GM19395 (cell line): ENCODE measurements around the gene PRKAG2.

Source experiments
- ATAC-seq: cut with Tn5 transposase; IDR thresholded peaks from one replicate; pipeline ENCODE4 v1.9.1; 2021; ENCODE audit warnings: mild to moderate bottlenecking, moderate library complexity; ENCODE audit not compliant: unreplicated experiment

Gene PRKAG2

GRCh38 chr7:151665368-151665767 is 211.5 kb downstream of the PRKAG2 start:
- ATAC-seq, result no peak

- no peak for ATAC-seq
These were observed 212.6 kb downstream of the PRKAG2 start for GRCh38 chr7:151664268-151664667.

- ATAC-seq, result no peak
These were observed 213.4 kb downstream of the PRKAG2 start for GRCh38 chr7:151663382-151664100.

- no peak for ATAC-seq
These were observed 214.6 kb downstream of the PRKAG2 start for GRCh38 chr7:151662251-151662826.

GRCh38 chr7:151661587-151661986 is 215.3 kb downstream of the PRKAG2 start:
- no peak for ATAC-seq

GRCh38 chr7:151660141-151660540 is 216.8 kb downstream of the PRKAG2 start:
- ATAC-seq, result no peak

- ATAC-seq, result no peak
These were observed 217.7 kb downstream of the PRKAG2 start for GRCh38 chr7:151659219-151659618.

- ATAC-seq, result no peak
These were observed 218.1 kb downstream of the PRKAG2 start for GRCh38 chr7:151658778-151659177.

GRCh38 chr7:151657173-151657572 is 219.7 kb downstream of the PRKAG2 start:
- no peak for ATAC-seq

- no peak for ATAC-seq
These were observed 221.4 kb downstream of the PRKAG2 start for GRCh38 chr7:151655555-151655954.

GRCh38 chr7:151652111-151652510 is 224.8 kb downstream of the PRKAG2 start:
- no peak for ATAC-seq

GRCh38 chr7:151650161-151650560 is 226.8 kb downstream of the PRKAG2 start:
- ATAC-seq, result no peak

GRCh38 chr7:151648429-151648828 is 228.5 kb downstream of the PRKAG2 start:
- ATAC-seq, result no peak

- ATAC-seq, result no peak
These were observed 229.0 kb downstream of the PRKAG2 start for GRCh38 chr7:151647874-151648273.

- ATAC-seq, result no peak
These were observed 229.9 kb downstream of the PRKAG2 start for GRCh38 chr7:151647006-151647405.

GRCh38 chr7:151645311-151645710 is 231.6 kb downstream of the PRKAG2 start:
- no peak for ATAC-seq

GRCh38 chr7:151644554-151644953 is 232.4 kb downstream of the PRKAG2 start:
- ATAC-seq, result no peak

GRCh38 chr7:151642746-151643145 is 234.2 kb downstream of the PRKAG2 start:
- no peak for ATAC-seq

- ATAC-seq, result no peak
These were observed 235.3 kb downstream of the PRKAG2 start for GRCh38 chr7:151641587-151641986.

- ATAC-seq, result no peak
These were observed 239.1 kb downstream of the PRKAG2 start for GRCh38 chr7:151637781-151638261.

GRCh38 chr7:151634643-151635042 is 242.3 kb downstream of the PRKAG2 start:
- no peak for ATAC-seq

GRCh38 chr7:151633516-151633812 is 243.5 kb downstream of the PRKAG2 start:
- no peak for ATAC-seq
